Endodermal cell (in vitro differentiated cells): ENCODE data around the gene SLC47A1. TPM values are rescaled to one million over a fixed set of nuclear protein-coding genes. Genes with fewer than 3 reads are reported as not detected.

ENCODE experiments used
- DNase-seq: peaks from one replicate; pipeline ENCODE4 v3.0.0-alpha.2; 2017
- H3K27ac ChIP-seq: 2 replicates; pipeline ENCODE4 v1.5.1; 2013; ENCODE audit warnings: mild to moderate bottlenecking, low read depth, low read length, moderate library complexity
- H3K27me3 ChIP-seq: 2 replicates; pipeline ENCODE4 v1.6.1; 2013; ENCODE audit warnings: mild to moderate bottlenecking, low read length, moderate library complexity; ENCODE audit not compliant: insufficient read depth, control insufficient read depth, poor library complexity, severe bottlenecking
- H3K36me3 ChIP-seq: 2 replicates; pipeline ENCODE4 v1.7.0; 2013; ENCODE audit warnings: mild to moderate bottlenecking, low read length, moderate library complexity; ENCODE audit not compliant: control insufficient read depth, insufficient read depth
- H3K4me1 ChIP-seq: one replicate; pipeline ENCODE4 v1.7.0; 2013; ENCODE audit warnings: low read length; ENCODE audit not compliant: control insufficient read depth, insufficient read depth
- H3K4me3 ChIP-seq: 2 replicates; pipeline ENCODE4 v1.5.1; 2013; ENCODE audit warnings: mild to moderate bottlenecking, low read length, moderate library complexity
- H3K9ac ChIP-seq: 2 replicates; pipeline ENCODE4 v1.6.1; 2013; ENCODE audit warnings: mild to moderate bottlenecking, low read length, moderate library complexity; ENCODE audit not compliant: poor library complexity, severe bottlenecking; ENCODE audit errors: extremely low read depth
- H3K9me3 ChIP-seq: 2 replicates; pipeline ENCODE4 v1.6.1; 2013; ENCODE audit warnings: mild to moderate bottlenecking, low read length, moderate library complexity; ENCODE audit not compliant: control insufficient read depth
- H3K27ac Mint-ChIP-seq: 2 replicates; pipeline ENCODE4 v1.8.0; 2020; ENCODE audit warnings: mixed read lengths
- H3K27me3 Mint-ChIP-seq: 2 replicates; pipeline ENCODE4 v1.8.0; 2021; ENCODE audit warnings: mild to moderate bottlenecking, mixed read lengths; ENCODE audit not compliant: insufficient read depth
- H3K36me3 Mint-ChIP-seq: 2 replicates; pipeline ENCODE4 v1.8.0; 2020; ENCODE audit warnings: low read depth, mixed read lengths
- H3K4me1 Mint-ChIP-seq: 2 replicates; pipeline ENCODE4 v1.8.0; 2020; ENCODE audit warnings: mixed read lengths
- H3K4me3 Mint-ChIP-seq: 2 replicates; pipeline ENCODE4 v1.8.0; 2020; ENCODE audit warnings: mild to moderate bottlenecking, moderate library complexity, mixed read lengths
- H3K9me3 Mint-ChIP-seq: 2 replicates; pipeline ENCODE4 v1.8.0; 2020; ENCODE audit warnings: mild to moderate bottlenecking, mixed read lengths
- WGBS, 2 experiments: methylation state at CpG; one replicate each; pipeline versions ENCODE4 v1.1.5 to v1.1.7; 2013; ENCODE audit warnings: missing lambda C conversion rate in 2 of 2, mixed read lengths in 1 of 2; ENCODE audit not compliant: insufficient coverage in 1 of 2, insufficient read length in 1 of 2; 5-methylcytosine and 5-hydroxymethylcytosine counted together
- total RNA-seq, 2 donors: library from RNA; stranded (reverse); fragmentation: NEBNext Ultra II Directional in 1 of 2; extraction: Animal tissue kit (Norgen Biotek cat#: 25700) in 1 of 2; gene quantifications; 2 replicates in 1 of 2; 3 replicates in 1 of 2; pipeline ENCODE4 v1.2.1, GENCODE V29; 2021
- TF ChIP-seq, protein P1 (sequence below): fragments of 200-600 bp; sonication (generic); conservative IDR thresholded peaks from 2 replicates; pipeline ENCODE4 v1.5.0; 2021; ENCODE audit warnings: antibody characterized with exemption, mild to moderate bottlenecking

SLC47A1 gene
- total RNA-seq, 2 donors from 2014 or later, result 2.5 to 3.1 TPM

DNA sequence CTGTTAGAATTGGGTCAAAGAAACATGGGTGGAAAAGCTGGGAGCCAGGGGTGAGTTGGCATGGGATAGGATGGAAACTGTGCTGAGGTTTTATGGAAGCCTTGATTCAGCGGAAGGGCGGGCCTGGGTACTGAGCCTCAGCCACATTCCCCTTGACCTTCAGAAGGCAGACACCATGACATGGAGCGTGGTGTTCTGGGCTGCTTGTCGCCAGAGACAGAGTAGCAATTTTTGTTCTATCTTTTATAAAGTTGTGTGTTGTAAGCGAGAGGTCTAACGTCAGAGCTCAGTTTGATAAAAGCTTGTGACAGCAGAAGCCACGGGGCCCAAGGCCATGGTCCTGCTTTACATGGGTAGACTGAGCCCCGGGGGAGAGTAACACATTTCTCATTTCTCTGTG, 50.2 kb downstream of the SLC47A1 start:
- H3K4me1 Mint-ChIP-seq, result peaks cover 2% of the 10 kb centered on the region
- WGBS, 2 experiments, result 96 to 100% methylated on average over 7 of the region's 8 CpGs
- no peak overlapping the region for H3K27ac Mint-ChIP-seq
- Histone ChIP-seq H3K9ac (no peak overlapping the region), H3K27me3 (peaks cover 5% of the 10 kb centered on the region), H3K4me1 (no peaks in the 10 kb centered on the region), H3K4me3 (no peak overlapping the region), H3K9me3 (no peaks in the 10 kb centered on the region), H3K36me3 (no peaks in the 10 kb centered on the region), H3K27ac (no peak overlapping the region)
- no peaks in the 10 kb centered on the region for H3K9me3 Mint-ChIP-seq
- TF ChIP-seq, protein P1, sequence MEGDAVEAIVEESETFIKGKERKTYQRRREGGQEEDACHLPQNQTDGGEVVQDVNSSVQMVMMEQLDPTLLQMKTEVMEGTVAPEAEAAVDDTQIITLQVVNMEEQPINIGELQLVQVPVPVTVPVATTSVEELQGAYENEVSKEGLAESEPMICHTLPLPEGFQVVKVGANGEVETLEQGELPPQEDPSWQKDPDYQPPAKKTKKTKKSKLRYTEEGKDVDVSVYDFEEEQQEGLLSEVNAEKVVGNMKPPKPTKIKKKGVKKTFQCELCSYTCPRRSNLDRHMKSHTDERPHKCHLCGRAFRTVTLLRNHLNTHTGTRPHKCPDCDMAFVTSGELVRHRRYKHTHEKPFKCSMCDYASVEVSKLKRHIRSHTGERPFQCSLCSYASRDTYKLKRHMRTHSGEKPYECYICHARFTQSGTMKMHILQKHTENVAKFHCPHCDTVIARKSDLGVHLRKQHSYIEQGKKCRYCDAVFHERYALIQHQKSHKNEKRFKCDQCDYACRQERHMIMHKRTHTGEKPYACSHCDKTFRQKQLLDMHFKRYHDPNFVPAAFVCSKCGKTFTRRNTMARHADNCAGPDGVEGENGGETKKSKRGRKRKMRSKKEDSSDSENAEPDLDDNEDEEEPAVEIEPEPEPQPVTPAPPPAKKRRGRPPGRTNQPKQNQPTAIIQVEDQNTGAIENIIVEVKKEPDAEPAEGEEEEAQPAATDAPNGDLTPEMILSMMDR, result no peak
- no peak for DNase-seq
- no peaks in the 10 kb centered on the region for H3K36me3 Mint-ChIP-seq
- no peak overlapping the region for H3K4me3 Mint-ChIP-seq
- H3K27me3 Mint-ChIP-seq, result peaks cover 12% of the 10 kb centered on the region

DNA sequence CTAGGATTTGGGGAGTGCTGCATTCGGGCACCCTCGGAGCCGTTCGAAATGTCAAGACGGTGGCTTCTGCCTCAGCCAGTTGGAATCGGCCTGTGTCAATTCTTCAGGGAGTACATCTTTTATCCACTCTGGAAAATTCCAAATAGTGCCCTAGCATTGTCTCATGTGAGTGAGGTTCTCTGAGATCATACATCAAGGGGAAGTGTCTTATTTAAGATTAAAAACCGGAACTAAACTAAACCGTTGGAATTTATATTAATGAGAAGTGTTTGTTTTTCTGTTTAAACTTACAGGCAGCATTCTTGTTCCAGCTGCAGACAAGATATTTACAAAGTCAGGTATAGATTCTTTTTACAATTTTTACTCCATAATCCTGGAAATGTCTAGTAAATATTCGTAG, 56.8 kb downstream of the SLC47A1 start:
- no peaks in the 10 kb centered on the region for H3K36me3 Mint-ChIP-seq
- no peak overlapping the region for H3K4me3 Mint-ChIP-seq
- no peaks in the 10 kb centered on the region for H3K9me3 Mint-ChIP-seq
- no peak overlapping the region for H3K27ac ChIP-seq
- no peaks in the 10 kb centered on the region for H3K4me1 Mint-ChIP-seq
- no peaks in the 10 kb centered on the region for H3K4me1 ChIP-seq
- no peak overlapping the region for H3K4me3 ChIP-seq
- H3K9ac ChIP-seq, result no peak overlapping the region
- 93 to 100% methylated on average over 6 to 8 of the region's 9 CpGs for WGBS, 2 experiments
- no peak overlapping the region for H3K27ac Mint-ChIP-seq
- H3K27me3 ChIP-seq, result no peaks in the 10 kb centered on the region
- no peaks in the 10 kb centered on the region for H3K36me3 ChIP-seq
- no peaks in the 10 kb centered on the region for H3K9me3 ChIP-seq
- TF ChIP-seq, protein P1, result no peak
- H3K27me3 Mint-ChIP-seq, result peaks cover 3% of the 10 kb centered on the region
- peak; percentile 20 for DNase-seq

DNA sequence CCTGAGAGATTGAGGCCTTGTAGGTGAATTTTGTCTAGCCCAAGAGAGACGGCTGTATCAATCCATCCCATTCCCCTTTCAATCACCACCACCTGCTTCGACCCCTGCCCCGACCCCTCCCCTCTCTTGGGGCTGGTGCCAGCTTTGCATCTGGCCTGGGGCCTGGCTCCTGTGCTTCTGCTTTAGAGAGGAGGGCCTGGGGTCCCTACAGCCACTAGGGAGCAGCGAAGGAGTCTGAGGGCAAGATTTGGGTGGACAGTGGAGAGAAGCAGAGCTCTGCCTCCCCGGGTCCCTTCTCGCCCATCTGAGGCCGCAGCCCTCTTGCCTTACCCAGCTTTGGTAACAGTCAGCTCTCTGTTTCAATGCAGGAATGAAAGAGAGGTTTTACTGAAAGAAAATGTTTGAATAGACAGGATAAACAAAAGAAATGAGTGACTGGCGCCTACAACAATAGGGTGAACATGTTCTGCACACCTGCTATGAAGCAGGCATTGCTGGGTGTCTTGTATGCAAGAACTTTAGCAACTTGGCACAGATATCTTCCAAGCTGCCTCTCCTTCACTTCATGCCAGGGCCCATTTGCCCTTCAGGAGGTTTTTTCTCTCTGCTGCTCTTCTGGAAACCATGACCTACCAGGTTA, 57.4 kb downstream of the SLC47A1 start:
- H3K27ac ChIP-seq, result no peak overlapping the region
- TF ChIP-seq, protein P1, result peak; percentile 45
- H3K9me3 ChIP-seq, result no peaks in the 10 kb centered on the region
- DNase-seq, result peak; percentile 71
- H3K36me3 Mint-ChIP-seq, result no peaks in the 10 kb centered on the region
- no peaks in the 10 kb centered on the region for H3K27me3 ChIP-seq
- H3K4me3 Mint-ChIP-seq, result no peak overlapping the region
- no peak overlapping the region for H3K27ac Mint-ChIP-seq
- no peaks in the 10 kb centered on the region for H3K36me3 ChIP-seq
- no peaks in the 10 kb centered on the region for H3K9me3 Mint-ChIP-seq
- no peak overlapping the region for H3K4me3 ChIP-seq
- peaks cover 3% of the 10 kb centered on the region for H3K27me3 Mint-ChIP-seq
- WGBS, 2 experiments, result 90 to 96% methylated on average over 4 to 7 of the region's 8 CpGs
- no peaks in the 10 kb centered on the region for H3K4me1 Mint-ChIP-seq
- no peak overlapping the region for H3K9ac ChIP-seq
- no peaks in the 10 kb centered on the region for H3K4me1 ChIP-seq
